Stimulated activated CD4-positive, alpha-beta T cell treated with anti-CD3 and anti-CD28 coated beads, Interleukin-4, amount 100 ng/mL, for 4 hours (primary cell): Measurements from ENCODE around the gene NOC2L.
"Not testable (repeated sequence)": the region's sequence is repeated elsewhere in the genome, so short reads cannot be mapped to it uniquely, and the experiment has no call there.

ENCODE experiments used
- DNase-seq, 2 experiments: peaks; one replicate each; pipeline ENCODE4 v3.0.0-alpha.2; 2020

NOC2L gene

DNA sequence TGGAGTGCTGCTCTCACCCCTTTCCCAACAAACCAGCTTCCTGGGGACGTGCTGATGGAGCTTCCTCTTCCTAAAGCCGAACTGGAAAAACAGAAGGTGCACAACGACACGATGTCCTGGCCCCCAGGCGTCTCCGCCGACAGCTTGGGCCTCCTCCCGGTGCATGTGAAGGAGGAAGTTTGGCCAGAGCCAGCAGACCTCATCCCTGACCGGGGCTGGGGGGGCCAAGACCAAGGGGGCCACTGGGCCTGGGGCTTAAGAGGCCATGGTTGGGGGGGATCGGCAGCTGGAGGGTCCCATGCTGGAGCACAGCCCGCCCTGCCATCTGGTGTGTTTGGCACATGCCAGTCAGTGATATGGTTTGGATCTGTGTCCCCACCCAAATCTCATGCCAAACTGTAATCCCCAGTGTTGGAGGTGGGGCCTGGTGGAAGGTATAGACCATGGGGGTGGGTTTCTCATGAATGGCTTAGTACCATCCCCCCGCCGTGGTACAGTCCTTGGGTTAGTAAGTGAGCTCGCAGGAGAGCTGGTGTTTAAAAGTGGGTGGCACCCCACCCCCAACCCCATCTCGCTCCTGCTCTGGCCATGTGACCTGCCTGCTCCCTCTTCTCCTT is 34.4 kb upstream of the NOC2L start:
- no peak for DNase-seq

DNA sequence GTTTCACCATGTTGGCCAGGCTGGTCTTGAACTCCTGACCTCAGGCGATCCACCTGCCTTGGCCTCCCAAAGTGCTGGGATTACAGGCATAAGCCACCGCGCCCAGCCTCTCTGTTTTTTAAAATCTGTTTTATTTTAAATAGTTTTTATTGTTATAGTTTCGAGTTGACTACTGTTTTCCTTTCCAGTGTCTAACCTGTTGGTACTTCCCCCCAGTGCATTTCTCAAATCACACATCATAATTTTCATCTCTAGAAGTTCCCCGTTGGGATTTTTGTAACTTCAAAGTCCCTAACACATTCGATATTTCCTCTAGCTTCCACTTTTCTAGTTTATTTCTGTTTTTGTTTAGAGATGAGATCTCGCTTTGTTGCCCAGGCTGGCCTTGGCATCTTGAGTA is 33.3 kb upstream of the NOC2L start:
- DNase-seq: no peak

DNA sequence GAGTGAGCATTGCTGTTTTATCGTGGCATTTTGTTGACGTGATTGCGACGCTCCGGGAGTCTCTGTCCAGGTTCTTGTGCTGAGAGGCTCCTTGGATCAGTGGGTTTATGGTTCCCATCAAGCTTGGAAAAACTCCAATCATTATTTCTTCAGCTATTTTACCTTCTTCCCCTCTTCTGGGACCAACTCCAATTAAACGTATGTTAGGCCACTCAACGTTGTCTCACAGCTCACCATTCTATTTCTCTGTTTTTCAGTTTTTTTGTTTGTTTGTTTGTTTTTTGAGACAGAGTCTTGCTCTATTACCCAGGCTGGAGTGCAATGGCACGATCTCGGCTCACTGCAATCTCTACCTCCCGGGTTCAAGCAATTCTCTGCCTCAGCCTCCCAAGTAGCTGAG is 32.8 kb upstream of the NOC2L start:
- DNase-seq: no peak

DNA sequence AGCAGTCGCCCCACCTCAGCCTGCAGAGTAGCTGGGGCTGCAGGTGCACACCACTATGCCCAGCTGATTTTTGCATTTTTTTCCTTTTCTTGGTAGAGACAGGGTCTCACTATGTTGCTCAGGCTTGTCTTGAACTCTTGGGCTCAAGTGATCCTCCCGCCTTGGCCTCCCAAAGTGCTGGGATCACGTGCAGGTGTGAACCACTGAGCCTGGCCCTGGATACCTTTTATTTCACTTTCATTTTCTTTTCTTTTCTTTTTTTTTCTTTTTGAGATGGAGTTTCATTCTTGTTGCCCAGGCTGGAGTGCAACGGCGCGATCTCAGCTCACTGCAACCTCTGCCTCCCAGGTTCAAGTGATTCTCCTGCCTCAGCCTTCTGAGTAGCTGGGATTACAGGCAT is 32.2 kb upstream of the NOC2L start:
- not testable (repeated sequence) for DNase-seq

DNA sequence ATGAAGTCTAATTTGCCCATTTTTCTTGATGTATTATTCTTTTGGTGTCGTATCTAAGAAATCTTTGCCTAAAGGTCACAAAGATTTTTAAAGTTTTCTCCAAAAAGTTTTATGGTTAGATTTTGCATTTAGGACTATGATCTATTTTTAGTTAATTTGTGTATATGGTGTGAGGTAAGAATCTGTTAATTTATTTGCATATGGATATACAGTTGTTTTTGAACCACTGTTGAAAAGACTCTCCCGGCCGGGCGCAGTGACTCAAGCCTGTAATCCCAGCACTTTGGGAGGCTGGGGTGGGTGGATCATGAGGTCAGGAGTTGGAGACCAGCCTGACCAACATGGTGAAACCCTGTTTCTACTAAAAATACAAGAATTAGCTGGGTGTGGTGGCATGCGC is 29.0 kb upstream of the NOC2L start:
- not testable (repeated sequence) for DNase-seq

DNA sequence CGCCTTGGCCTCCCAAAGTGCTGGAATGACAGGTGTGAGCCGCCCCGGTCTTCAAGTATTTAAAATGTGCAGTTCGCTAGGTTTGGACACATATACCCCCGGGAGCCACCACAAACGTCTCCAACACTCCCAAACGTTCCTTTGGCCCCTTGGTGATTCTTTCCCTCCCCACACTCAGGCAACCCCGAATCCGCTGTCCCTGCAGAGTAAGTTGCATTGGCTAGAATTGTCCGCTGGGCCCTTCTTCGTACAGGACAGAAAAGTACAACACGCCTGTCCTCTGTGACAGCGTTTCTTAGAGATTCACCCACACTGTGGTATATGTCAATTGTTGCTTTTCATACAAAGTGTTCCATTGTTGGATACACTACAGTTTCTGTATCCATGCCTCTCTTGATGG is 26.1 kb upstream of the NOC2L start:
- no peak for DNase-seq

DNA sequence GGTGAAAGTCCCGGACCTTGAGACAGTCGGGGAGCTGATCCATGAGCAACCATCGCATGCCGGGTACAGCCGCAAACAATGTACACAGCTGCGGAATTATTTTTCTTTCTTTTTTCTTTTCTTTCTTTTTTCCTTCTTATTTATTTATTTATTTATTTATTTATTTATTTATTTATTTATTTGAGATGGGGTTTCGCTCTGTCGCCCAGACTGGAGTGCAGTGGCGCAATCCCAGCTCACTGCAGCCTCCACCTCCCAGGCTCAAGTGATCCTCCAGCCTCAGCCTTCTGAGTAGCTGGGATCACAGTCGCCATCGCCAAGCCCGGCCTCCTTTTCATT is 25.4 kb upstream of the NOC2L start:
- no peak for DNase-seq

DNA sequence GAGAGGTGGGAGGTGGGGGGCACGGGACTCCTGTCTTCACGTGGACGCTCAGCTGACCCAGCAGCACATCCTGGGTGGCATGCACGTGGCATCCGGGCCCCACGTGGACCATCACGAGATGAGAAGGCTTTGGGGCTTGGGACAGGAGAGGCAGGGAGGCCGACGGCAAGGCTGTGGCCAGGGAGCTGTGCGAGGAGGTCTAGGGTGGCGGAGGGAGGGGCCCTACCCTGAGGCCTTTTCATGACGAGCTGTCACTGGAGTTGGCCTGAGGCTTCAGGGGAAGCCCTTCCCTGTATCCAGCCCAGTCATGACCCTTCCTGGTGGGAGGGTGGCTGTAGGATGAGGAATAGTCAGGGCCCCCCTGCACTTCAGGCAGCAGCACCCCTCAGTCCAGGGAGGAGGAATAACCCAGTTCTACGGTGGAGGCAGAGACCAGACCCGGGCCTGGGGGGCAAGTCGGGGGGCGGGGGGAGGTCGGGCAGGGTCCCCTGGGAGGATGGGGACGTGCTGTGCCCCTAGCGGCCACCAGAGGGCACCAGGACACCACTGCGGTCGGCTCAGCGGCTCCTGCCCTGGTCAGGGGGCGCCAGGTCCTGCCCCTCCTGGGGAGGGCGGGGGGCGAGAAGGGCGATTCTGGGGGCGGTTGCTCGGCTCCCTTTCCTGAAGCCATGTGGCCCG is 24.9 kb upstream of the NOC2L start:
- DNase-seq: peak; percentile 49 to 67

DNA sequence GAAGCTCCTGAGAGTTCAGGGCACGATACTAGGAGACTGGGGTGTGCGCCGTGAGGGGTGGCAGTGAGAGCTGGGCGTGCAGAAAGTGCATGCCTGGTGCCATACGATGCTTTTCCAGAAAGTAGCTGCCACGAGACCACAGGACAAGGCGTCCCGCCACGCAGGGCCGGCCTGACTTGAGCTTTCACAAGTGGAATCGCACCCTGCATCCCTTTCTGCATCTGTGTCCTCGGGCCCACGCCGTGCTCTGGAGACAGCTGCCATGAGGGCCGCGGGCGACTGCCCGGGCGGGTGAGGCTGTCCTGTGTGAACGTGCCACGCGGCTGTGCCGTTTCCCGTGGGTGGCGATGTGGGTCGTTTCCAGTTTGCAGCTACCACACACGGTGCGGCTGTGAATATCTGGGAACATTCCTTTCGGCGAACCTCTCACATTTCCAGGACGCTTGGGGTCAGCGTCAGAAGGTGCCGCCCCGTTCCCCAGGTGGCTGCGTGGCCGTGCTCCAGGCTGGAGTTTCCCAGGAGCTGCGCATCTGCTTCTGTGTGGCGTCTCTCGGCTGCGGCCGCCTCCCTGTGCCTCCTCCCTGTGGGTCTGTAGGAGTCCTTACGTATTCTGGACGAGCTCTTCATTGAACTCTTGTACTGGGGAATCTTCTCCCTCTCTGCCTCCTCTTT is 23.8 kb upstream of the NOC2L start:
- no peak for DNase-seq

DNA sequence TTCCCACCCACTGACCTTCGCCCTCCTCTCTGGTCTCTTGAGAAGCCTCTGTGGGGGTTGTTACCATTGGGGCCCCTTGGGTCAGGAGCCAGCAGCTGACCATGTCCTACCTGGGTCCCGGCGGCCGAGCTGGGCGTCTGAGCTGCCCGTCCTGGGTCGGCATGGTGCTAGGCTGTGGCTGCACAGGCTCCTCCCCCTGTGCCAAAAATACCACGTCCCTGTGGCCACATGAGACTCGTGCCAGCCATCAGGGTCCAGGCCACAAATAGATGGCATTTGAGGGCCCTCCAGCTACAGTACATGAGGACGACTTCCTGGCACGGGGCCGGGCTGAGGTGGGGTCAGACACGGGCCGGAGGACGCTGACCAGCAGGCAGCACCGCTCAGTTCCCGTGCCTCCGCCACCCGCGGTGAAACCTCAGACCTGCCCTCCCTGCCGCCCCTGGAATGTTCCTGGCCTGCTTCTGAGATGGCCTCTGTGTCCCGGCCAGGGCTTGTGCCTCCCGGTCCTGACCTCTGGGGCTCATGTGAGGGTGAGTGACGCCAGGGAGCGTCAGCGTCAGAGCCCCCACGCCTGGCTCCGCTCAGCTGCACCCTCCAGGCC is 23.0 kb upstream of the NOC2L start, which contains the start of gene PERM1:
Gene PERM1 (minus strand): TSS at position 139 of the 604 bp plus-strand sequence. CDS start 1,064 bp downstream, outside the sequence.
- DNase-seq: no peak

DNA sequence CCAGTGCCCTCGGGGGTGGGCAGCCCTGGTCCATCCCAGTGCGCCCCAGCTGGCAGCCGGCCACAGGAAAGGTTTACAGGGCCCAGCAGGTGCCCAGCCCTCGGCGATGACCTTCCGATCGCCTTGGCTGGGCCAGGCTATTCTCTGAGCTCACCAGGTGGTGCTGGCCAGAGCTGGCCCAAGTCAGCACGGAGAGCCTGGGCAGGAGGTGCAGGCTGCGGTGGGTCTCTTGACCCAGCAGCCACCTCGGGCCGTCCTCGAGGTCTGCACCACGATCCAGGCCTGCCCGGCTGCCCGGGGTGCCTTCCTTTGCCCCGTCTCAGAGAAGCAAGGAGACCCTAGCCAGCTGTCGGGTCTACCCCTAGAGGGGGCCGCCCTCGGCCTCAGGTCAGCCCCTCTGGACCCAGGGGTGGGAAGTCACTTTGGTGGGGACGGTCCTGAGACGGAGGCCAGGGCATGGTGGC is 22.5 kb upstream of the NOC2L start:
- DNase-seq: no peak

DNA sequence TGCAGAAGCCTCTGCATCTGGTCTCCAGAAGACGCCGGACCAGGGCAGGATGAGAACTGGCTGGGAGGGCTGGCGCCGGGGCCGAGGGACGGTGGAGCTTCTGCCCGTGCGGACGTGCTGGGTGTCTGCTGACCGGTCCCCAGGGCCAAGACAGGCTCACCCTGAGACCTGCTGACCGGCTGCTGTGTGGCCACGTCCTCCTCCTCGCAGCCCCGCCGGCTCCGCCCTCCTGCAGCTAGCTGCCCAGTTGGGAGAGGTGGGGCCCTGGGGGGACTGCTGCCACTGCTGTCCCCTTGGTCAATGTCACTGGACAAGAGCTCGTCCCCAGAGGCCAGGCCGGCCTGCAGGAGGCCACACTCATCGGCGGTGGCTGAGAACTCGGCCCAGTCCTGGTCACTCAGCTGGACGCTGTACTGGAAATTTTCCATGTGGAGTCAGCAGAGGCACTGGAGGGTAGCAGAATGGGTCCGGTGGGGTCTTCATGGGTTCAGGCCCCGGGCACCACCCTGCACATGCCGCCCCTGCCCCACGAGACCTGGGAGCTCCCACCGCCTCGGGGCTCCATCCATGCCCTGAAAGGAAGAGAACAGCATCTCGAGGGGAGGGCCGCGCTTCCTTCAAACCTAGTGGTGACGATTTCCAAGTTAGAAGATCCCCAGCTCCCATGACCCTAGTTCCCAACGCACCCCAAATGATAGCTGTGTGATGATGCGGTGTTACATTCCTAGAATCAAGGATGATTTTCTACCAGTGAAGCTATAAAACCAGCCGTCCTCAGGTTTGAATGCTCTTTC is 21.7 kb upstream of the NOC2L start:
- no peak for DNase-seq

DNA sequence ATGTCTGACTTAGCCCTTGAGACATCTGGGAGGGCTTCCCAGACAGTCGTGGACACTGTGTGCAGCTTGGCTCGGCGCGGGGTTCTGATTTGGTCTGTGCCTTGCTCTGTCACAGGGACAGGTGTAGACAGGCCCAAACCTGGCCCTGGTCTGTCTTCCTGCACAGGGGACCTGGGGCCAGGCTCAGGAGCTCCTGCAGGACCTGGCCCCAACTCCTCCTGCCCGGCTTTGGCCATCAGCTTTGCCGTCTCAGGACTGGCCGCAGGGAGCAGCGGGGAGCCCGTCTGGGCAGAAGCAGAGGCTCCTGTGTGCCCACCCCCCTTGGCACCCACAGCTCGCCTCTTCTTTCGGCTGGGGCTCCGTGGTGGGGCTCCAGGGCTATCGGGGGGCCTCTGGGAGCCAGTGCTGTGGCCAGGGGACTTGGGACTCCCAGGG is 21.1 kb upstream of the NOC2L start:
- DNase-seq: no peak

DNA sequence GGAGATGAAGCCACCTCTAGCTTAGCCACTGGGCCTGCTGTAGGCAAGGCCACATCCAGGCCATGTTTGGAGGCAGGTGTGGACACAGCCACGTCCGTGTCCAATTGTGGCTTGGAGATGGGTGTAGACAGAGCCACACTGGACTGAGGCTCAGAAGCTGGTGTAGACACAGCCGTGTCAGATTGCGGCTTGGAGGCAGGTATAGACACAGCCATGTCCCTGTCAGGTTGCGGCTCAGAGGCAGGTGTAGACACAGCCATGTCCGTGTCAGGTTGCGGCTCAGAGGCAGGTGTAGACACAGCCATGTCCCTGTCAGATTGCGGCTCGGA is 20.7 kb upstream of the NOC2L start:
- no peak for DNase-seq

DNA sequence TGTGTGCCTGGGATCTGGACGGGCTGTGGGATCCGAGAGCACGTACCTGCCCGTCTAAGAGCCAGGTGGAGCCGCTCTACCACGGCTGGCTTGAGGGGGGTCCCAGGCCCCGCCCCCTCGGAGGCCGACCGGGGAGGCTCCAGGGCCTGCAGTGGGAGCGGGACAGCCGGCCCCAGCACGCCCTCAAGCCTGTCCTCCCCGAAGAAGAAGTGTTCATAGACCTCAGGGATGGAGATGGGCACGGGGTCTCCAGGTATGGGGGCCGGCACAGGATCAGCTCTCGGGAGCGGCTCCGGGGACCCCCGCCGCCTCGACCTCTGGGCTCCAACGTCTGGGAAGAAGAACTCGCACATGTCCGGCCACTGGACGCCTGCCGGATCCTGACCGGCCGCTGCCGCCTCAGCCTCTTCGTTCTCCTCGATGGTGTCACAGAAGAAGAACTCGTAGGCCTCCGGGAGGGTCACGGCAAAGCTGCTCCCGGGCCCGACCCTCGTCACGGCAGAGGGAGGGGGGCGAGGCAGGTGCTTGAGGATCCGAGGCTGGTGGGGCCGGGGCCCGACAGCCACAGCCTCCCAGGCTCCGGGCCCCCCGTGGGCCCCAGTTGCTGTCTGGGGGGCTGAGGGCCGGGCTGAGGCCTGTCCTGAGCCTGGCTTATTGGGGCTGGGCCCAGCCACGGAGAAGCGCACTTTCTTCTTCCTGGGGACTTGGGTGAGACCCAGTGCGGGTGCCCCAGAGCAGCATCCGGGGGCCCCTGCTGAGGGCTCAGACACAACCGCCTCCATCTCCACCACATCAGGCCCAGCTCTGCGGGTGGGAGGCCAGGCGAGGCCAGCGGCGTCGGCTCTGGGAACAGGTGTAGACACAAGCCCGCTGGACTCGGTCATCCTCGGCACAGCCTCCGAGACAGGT is 20.0 kb upstream of the NOC2L start:
- DNase-seq: no peak

DNA sequence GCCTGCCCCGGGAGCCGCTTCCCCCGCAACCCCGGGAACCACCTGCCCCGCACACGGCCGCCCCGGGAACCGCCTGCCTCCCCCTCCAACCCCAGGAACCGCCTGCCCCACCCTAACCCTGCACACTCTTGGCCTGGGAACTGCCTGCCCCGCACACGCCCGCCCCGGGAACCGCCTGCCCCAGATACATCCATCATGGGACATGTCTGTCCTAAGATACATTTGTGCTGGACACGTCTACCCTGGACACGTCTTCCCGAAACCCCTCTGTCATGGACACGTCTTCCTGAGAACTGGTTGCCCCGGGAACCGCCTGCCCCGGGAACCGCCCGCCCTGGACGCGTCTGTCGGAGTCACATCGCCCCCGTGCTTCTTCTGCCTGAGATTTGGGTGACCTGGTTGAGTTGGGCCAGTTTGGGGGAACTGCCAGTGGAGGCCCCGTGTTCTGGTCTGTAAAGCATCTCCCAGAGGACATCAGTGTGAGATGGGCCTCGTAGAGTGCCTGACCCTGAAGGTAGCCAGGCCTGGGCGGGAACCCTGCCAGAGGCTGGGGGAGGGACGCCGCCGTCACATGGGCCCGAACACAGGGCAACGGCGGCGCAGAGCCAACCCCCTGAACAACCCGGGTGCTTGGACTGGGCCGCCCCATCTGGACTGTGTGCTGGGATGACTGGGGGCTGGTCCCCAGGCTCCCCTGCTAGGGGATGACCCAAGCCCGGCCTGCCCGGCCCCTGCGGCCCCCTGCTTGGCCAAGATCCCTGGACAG is 19.2 kb upstream of the NOC2L start:
- no peak for DNase-seq

DNA sequence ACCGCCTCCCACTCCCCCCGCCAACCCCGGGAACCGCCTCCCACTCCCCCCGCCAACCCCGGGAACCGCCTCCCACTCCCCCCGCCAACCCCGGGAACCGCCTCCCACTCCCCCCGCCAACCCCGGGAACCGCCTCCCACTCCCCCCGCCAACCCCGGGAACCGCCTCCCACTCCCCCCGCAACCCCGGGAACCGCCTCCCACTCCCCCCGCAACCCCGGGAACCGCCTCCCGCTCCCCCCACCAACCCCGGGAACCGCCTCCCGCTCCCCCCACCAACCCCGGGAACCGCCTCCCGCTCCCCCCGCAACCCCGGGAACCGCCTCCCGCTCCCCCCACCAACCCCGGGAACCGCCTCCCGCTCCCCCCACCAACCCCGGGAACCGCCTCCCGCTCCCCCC is 17.7 kb upstream of the NOC2L start:
- not testable (repeated sequence) for DNase-seq

DNA sequence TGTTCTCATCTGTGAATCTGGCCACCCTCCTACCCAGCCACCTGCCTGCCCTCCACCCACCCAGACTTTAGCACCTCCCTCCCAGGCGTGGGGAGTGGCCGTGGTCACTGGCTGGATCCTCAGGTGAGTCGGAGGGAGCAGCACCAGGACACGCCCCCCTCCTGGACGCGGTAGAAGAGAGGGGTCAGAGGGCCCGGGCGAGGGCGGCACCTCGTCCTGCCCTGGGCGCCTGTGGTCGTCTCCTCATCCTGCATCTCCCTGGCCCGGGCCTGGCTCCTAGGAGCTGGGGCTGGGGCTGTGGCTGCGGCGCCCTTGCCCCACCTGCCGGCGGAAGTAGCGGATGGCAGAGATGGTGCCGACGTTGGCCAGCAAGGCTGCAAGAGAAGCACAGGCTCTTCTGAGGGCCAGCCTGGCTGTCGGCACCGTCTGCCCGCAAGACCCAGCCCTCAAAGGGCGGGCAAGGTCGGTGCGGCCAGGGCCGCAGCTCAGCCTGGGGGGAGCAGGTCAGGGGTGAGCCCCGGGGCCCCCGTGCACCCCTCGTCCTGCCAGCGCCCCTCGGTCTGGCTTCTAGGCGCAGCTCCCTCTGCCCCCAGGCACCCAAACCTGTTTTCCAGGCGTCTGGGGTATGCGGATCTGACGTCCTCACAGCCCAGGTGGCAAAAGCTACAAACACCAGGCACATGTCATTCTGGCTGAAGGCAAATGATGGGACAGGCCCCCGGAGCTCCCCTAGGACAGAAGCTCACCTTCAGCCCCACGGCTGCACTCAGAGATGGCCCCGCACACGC is 17.0 kb upstream of the NOC2L start:
- DNase-seq: peak; percentile 59 to 63

DNA sequence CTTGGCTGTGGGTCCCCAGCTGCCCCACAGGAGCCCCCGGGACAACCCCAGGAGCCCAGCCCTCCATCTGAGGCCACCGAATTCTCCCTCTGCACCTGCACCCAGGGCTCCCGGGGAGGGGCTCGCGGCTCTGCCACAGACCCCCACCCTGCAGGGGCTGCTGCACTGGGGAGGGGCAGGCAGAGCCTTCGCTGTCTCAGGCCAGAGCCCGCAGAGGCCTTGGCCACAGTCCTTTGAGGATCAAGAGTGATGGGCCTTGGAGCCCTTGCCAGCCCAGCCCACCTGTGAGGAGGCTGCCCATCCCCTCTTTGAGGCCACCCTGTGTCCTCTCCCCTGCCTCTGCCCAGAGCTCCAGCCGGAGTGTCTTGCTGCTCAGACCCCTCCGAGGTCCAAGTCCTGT is 16.3 kb upstream of the NOC2L start:
- no peak for DNase-seq

DNA sequence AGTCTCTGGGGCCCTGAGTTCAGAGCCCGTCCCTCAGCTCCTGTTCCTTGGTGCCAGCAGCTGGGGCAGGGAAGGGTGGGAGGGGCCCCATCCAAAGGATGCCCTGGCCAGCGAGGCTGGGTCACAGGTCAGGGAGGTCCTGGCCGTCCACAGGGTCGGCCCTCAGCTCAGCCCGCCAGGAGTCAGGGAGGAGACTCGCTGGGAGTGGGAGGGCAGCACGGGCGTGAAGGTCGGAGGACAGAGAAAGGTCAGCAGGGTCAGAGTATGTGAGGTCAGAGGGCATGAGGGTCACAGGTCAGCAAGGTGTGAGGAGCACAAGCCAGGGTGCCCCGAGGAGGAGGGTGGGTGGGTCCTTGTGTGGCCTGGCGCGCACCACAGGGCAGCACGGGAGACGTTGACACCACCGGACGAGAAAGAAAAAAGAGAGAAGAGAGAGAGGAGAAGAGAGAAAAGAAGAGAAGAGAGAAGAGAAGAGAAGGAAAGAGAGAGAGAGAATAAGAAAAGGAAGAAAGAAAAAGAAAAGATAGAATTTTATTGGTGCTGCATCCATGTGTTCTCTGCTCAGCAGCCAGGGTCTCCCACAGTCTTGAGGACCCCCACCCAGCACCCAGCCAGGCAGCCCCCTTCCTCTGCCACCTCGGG is 15.8 kb upstream of the NOC2L start:
- no peak for DNase-seq
